MM.1S (cell line): ENCODE results near the gene RPP21.

ENCODE experiments used
- DNase-seq: peaks from one replicate; pipeline ENCODE4 v3.0.0-alpha.2; 2015
- H2AFZ ChIP-seq: fragments of 300-600 bp; sonication (generic); 2 replicates; pipeline ENCODE4 v1.6.0; 2016; ENCODE audit warnings: antibody characterized with exemption, low read length
- H3F3A ChIP-seq: fragments of 300-600 bp; sonication (generic); 2 replicates; pipeline ENCODE4 v1.6.1; 2016; ENCODE audit warnings: mild to moderate bottlenecking, antibody characterized with exemption, low read length, moderate library complexity, mixed read lengths; ENCODE audit not compliant: insufficient read depth
- H3K27ac ChIP-seq: fragments of 300-600 bp; sonication (generic); 2 replicates; pipeline ENCODE4 v1.5.1; 2016; ENCODE audit warnings: mild to moderate bottlenecking, low read length
- H3K27me3 ChIP-seq: fragments of 300-600 bp; sonication (generic); replicated peaks from 2 replicates; pipeline ENCODE4 v1.6.0; 2016; ENCODE audit warnings: low read length; ENCODE audit not compliant: insufficient read depth
- H3K36me3 ChIP-seq: fragments of 300-600 bp; sonication (generic); replicated peaks from 2 replicates; pipeline ENCODE4 v1.6.1; 2016; ENCODE audit warnings: mild to moderate bottlenecking, low read length, mixed read lengths; ENCODE audit not compliant: insufficient read depth
- H3K4me1 ChIP-seq: fragments of 300-600 bp; sonication (generic); 2 replicates; pipeline ENCODE4 v1.6.1; 2016; ENCODE audit warnings: low read length, mixed read lengths
- H3K4me2 ChIP-seq: fragments of 300-600 bp; sonication (generic); 2 replicates; pipeline ENCODE4 v1.6.0; 2016; ENCODE audit warnings: low read depth, low read length
- H3K4me3 ChIP-seq: fragments of 300-600 bp; sonication (generic); 2 replicates; pipeline ENCODE4 v1.5.1; 2016; ENCODE audit warnings: low read length, mixed read lengths
- H3K79me2 ChIP-seq: fragments of 300-600 bp; sonication (generic); 2 replicates; pipeline ENCODE4 v1.6.1; 2016; ENCODE audit warnings: mixed run types, low read length, mixed read lengths
- H3K9ac ChIP-seq: fragments of 300-600 bp; sonication (generic); 2 replicates; pipeline ENCODE4 v1.6.1; 2016; ENCODE audit warnings: low read length, mixed read lengths
- H3K9me2 ChIP-seq: fragments of 300-600 bp; sonication (generic); replicated peaks from 2 replicates; pipeline ENCODE4 v1.6.1; 2016; ENCODE audit warnings: mild to moderate bottlenecking, low read length, mixed read lengths; ENCODE audit not compliant: insufficient read depth
- H3K9me3 ChIP-seq: fragments of 300-600 bp; sonication (generic); replicated peaks from 2 replicates; pipeline ENCODE4 v1.6.1; 2016; ENCODE audit warnings: mild to moderate bottlenecking, low read length, mixed read lengths; ENCODE audit not compliant: insufficient read depth
- H4K20me1 ChIP-seq: fragments of 300-600 bp; sonication (generic); 2 replicates; pipeline ENCODE4 v1.6.1; 2016; ENCODE audit warnings: mild to moderate bottlenecking, low read length, moderate library complexity, mixed read lengths; ENCODE audit not compliant: insufficient read depth
- CTCF ChIP-seq: fragments of 300-600 bp; sonication (generic); IDR thresholded peaks from 2 replicates; pipeline ENCODE4 v1.5.1; 2016; ENCODE audit warnings: antibody characterized with exemption, low read length, mixed read lengths
- EZH2 ChIP-seq: fragments of 300-600 bp; sonication (generic); optimal IDR thresholded peaks from 2 replicates; pipeline ENCODE3; 2017; ENCODE audit warnings: low read depth, mild to moderate bottlenecking, antibody characterized with exemption, low read length, mixed read lengths
- EZH2phosphoT487 ChIP-seq: fragments of 300-600 bp; sonication (generic); IDR thresholded peaks from 2 replicates; pipeline ENCODE4 v1.6.1; 2018; ENCODE audit warnings: antibody characterized with exemption, low read length

RPP21 gene

GRCh38 chr6:30329331-30329730 lies 15.6 kb upstream of the RPP21 start:
- DNase-seq: no peak
- H2AFZ ChIP-seq: no peak overlapping the region
- H3K4me2 ChIP-seq: no peak overlapping the region
- H3K27ac ChIP-seq: no peak overlapping the region
- H3K9me3 ChIP-seq: no peaks in the 10 kb centered on the region
- H3K4me3 ChIP-seq: no peak overlapping the region
- H3K9me2 ChIP-seq: no peaks in the 10 kb centered on the region
- no peaks in the 10 kb centered on the region for H3K36me3 ChIP-seq
- peaks cover 11% of the 10 kb centered on the region; the same call in 1 of the 2 replicates for H3F3A ChIP-seq
- H4K20me1 ChIP-seq: no peaks in the 10 kb centered on the region
- TF ChIP-seq CTCF (no peak), EZH2phosphoT487 (no peak), EZH2 (no peak)
- peaks cover 18% of the 10 kb centered on the region for H3K79me2 ChIP-seq
- H3K27me3 ChIP-seq: no peaks in the 10 kb centered on the region
- H3K9ac ChIP-seq: no peak overlapping the region
- H3K4me1 ChIP-seq: peaks cover 5% of the 10 kb centered on the region

GRCh38 chr6:30331981-30332380 lies 13.0 kb upstream of the RPP21 start:
- no peak overlapping the region for H3K4me2 ChIP-seq
- no peak overlapping the region for H3K4me3 ChIP-seq
- no peaks in the 10 kb centered on the region for H3F3A ChIP-seq
- H3K9me3 ChIP-seq: no peaks in the 10 kb centered on the region
- H4K20me1 ChIP-seq: no peaks in the 10 kb centered on the region
- no peaks in the 10 kb centered on the region; the same call in 1 of the 2 replicates for H3K4me1 ChIP-seq
- H3K27ac ChIP-seq: no peak overlapping the region
- no peak overlapping the region for H2AFZ ChIP-seq
- H3K9me2 ChIP-seq: no peaks in the 10 kb centered on the region
- H3K79me2 ChIP-seq: no peaks in the 10 kb centered on the region
- H3K36me3 ChIP-seq: no peaks in the 10 kb centered on the region
- DNase-seq: no peak
- TF ChIP-seq EZH2 (no peak), EZH2phosphoT487 (no peak), CTCF (no peak)
- no peak overlapping the region for H3K9ac ChIP-seq
- no peaks in the 10 kb centered on the region for H3K27me3 ChIP-seq

GRCh38 chr6:30334075-30334783 lies 10.7 kb upstream of the RPP21 start:
- H3K36me3 ChIP-seq: no peaks in the 10 kb centered on the region
- H3K27ac ChIP-seq: no peak overlapping the region
- H2AFZ ChIP-seq: no peak overlapping the region
- H3K9ac ChIP-seq: no peak overlapping the region
- H3K9me2 ChIP-seq: no peaks in the 10 kb centered on the region
- no peaks in the 10 kb centered on the region for H4K20me1 ChIP-seq
- no peaks in the 10 kb centered on the region for H3K9me3 ChIP-seq
- H3K79me2 ChIP-seq: no peaks in the 10 kb centered on the region
- no peak overlapping the region for H3K4me3 ChIP-seq
- no peak overlapping the region for H3K4me2 ChIP-seq
- H3K4me1 ChIP-seq: no peaks in the 10 kb centered on the region
- TF ChIP-seq EZH2phosphoT487: no peak
- no peaks in the 10 kb centered on the region for H3F3A ChIP-seq
- DNase-seq: no peak
- no peaks in the 10 kb centered on the region for H3K27me3 ChIP-seq

GRCh38 chr6:30340589-30341054 lies 4.3 kb upstream of the RPP21 start:
- H3K9me3 ChIP-seq: no peaks in the 10 kb centered on the region
- DNase-seq: no peak
- H3K4me3 ChIP-seq: no peak overlapping the region
- H3K9me2 ChIP-seq: no peaks in the 10 kb centered on the region
- no peak overlapping the region for H3K27ac ChIP-seq
- peaks cover under 1% of the 10 kb centered on the region; the same call in 1 of the 2 replicates for H3K79me2 ChIP-seq
- no peaks in the 10 kb centered on the region for H3K36me3 ChIP-seq
- H3K4me2 ChIP-seq: no peak overlapping the region
- H3K4me1 ChIP-seq: 0 out of 2 replicates have a peak, but pooled peaks cover 4% of the 10 kb centered on the region
- no peak for TF ChIP-seq EZH2
- no peak for TF ChIP-seq CTCF
- no peak for TF ChIP-seq EZH2phosphoT487
- no peak overlapping the region for H3K9ac ChIP-seq
- no peaks in the 10 kb centered on the region for H3F3A ChIP-seq
- H4K20me1 ChIP-seq: no peaks in the 10 kb centered on the region
- no peak overlapping the region for H2AFZ ChIP-seq
- H3K27me3 ChIP-seq: no peaks in the 10 kb centered on the region
